Glomerular visceral epithelial cell (primary cell): ENCODE results near the gene TUBG1.
A peak's percentile ranks its signal among the peaks of the same experiment; 100 is the strongest.

Source experiments
- DNase-seq: peaks from one replicate; pipeline ENCODE4 v3.0.0-alpha.2; 2016; ENCODE audit errors: extremely low spot score

The TUBG1 gene

DNA sequence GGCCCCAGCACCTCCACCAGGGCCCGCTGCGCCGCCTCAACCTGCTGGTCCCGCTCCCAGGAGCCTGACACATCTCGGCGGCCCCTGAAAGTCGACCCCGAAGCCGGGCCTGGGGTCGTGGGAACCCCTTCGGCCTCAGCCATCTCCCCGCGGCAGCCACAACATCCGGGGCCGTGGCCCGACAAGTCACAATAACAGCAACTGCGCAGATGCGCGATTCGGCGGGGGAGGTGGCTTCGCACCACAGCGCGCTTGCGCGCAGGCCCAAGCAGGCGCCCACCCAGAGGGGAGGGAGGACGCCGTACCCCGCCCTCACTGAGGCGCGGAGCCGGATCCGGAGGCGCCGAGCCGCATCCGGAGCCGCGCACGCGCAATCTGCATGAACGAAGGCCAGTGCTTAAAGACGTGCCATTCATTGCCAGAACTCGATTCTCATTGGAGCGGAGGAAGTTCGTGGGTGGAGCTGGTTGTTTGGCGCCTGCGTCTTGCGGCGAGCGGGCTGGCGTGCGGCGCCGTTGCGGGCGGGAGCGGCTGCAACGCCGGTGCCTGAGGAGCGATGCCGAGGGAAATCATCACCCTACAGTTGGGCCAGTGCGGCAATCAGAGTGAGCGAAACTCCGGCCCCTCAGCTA lies at the start of gene TUBG1, which contains the start of gene RETREG3:
TSS of gene TUBG1 (plus strand) at position 502 of the 632 bp plus-strand sequence. CDS start at position 557, 55 bp downstream.
TSS of gene RETREG3 (minus strand) at position 193 of the 632 bp plus-strand sequence. CDS start at position 143, 50 bp downstream.
- DNase-seq = peak; percentile 100

DNA sequence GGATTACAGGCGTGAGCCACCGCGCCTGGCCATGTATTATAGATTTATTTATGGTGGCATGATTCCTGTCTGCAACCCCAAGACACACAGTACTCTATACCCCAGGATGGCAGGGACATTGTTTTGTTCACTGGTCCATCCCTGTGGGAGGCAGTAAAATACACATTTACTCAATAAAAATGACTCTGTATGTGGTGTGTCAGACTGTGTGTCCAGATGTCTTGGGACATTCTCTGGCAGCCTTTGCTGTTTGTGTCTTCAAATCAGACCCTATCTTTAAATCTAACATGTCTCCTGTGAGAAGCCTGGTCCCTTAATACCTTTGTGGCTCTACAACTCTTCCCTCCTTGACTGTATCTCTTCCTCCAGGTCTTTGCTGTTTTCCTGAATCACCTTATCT lies 49.2 kb upstream of the TUBG1 start:
- no peak for DNase-seq

DNA sequence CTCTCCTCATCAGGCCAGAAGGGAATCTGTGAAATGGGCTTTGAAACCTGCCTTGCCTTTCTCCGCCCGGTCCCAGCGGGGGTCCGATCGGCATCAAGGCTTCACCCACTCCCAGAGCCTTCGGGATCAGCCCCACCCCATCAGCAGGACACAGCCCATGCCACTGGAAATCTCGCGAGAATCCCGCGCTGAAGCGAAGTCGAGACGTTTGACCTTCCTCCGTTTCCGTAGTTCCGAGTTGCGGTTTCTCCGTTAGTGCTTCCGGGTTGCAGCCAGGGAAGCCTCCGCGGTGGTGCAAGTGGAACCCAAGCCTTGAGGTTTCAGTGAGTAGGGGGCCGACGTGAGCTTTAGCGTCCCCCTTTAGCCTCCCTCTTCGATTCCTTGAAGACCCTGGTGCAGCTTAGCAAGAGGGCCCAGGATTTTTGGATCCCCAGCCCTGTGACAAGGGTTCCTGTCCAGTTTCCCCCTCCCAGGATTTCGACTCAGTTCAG lies 47.5 kb upstream of the TUBG1 start, which contains the start of gene COASY:
TSS of gene COASY (plus strand) at position 252 of the 491 bp plus-strand sequence. CDS start 475 bp downstream, outside the sequence.
- peak; percentile 96 for DNase-seq

DNA sequence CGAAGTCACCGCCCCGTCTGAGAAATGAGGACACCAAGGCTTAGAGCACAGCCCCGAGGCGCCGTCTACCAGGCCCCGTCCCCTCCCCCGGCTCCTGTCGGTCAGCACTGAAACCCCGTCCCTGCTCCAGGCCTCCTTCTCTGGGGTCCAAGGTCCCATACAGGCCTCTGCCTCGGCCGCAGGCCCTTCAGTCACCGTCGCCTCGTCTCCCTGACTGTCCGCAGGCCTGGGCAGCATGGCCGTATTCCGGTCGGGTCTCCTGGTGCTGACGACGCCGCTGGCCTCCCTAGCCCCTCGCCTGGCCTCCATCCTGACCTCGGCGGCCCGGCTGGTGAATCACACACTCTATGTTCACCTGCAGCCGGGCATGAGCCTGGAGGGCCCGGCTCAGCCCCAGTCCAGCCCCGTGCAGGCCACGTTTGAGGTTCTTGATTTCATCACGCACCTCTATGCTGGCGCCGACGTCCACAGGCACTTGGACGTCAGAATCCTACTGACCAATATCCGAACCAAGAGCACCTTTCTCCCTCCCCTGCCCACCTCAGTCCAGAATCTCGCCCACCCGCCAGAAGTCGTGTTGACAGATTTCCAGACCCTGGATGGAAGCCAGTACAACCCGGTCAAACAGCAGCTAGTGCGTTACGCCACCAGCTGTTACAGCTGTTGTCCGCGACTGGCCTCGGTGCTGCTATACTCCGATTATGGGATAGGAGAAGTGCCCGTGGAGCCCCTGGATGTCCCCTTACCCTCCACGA lies 46.9 kb upstream of the TUBG1 start:
- DNase-seq = peak; percentile 31

- DNase-seq = no peak
Measured at GRCh38 chr17:42563143-42563509, 46.4 kb upstream of the TUBG1 start.

DNA sequence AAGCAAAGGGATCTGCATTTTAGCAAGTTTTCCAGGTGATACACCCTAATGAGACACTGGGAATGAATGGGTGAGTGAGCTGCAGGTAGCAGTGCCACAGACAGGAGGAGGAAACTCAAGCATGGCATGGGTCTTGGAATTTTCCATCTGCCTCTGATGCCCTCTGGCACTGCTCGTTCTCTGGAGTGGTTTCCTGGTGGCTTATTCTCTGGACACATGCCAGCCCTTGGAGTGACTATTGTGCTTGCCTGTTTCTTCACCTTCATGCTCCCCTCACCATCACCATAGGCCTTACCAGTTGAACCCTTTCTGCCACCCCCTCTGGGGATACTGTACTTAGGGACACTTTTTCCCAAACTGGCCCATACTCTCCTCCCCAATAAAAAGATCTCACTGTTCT lies 45.9 kb upstream of the TUBG1 start:
- peak; percentile 36 for DNase-seq

DNA sequence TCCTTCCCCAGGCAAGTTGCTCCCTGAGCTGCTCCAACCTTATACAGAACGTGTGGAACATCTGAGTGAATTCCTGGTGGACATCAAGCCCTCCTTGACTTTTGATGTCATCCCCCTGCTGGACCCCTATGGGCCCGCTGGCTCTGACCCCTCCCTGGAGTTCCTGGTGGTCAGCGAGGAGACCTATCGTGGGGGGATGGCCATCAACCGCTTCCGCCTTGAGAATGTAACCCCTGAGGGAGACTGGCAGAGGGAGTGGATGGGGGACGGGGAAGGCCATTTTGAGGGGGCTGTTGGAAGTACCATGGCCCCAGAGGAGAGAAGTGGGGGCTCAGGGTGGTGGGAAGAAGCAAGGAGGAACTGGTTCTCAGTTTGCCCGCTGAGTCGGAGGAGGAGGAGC lies 45.5 kb upstream of the TUBG1 start:
- no peak for DNase-seq

DNA sequence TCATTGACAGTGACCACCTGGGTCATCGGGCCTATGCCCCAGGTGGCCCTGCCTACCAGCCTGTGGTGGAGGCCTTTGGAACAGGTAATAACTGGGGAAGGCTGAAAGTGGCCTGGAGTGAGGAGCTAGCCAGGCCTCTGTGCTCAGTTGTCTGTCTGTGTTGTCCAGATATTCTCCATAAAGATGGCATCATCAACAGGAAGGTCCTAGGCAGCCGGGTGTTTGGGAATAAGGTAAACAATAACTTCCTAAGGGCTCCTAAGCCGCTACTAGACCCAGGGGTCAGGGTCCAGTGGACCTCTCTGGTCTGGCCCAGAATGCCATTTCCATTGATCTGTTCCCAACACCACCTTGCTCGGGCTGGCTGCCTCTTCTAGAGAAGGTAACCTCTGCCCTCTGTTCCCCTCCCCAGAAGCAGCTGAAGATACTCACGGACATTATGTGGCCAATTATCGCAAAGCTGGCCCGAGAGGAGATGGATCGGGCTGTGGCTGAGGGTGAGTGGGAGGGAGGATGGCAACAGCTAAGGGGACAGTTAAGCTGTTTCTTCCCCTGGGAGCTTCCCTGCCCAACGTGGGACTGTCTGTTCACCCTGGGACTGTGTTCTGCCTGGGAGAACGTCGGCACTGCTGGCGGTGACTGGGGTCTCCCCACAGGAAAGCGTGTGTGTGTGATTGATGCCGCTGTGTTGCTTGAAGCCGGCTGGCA lies 44.5 kb upstream of the TUBG1 start:
- no peak for DNase-seq

- no peak for DNase-seq
Measured at GRCh38 chr17:42565523-42566214, 43.8 kb upstream of the TUBG1 start.

DNA sequence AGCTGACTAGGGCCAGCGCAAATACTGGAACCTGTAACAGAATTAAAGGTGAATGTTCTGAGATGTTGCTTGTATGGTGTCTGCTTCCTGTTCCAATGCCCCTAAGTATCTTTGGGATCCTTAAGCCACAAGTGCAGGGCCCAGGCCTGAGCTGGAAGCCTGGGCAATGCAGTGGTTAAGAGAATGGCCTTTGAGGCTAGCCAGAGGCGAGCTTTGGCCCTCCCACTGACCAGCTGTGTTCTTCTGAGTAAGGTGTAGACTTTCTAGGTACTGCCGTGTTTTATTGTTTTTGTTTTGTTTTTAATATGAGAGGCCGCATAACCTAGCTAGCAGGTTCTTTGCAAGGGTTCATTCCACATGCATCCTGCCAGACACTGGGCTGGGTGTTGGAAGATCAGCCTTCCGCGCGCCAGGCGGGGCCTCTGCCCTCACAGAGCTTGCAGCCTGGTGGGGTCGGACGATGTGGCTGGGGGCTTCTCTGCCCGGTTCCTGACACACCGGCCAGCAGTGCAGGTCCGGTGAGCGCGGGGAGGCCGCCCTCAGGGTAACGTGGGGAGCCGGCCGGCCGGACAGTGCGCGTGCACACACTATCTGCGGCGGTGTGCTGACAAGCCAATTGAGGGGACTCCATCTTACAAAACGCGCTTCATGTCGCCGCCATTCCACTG lies 43.1 kb upstream of the TUBG1 start:
- DNase-seq = no peak

- DNase-seq = peak; percentile 94
Measured at GRCh38 chr17:42566883-42567573, 42.5 kb upstream of the TUBG1 start, which contains the start of gene MLX. MLX (plus strand) TSS chr17:42567100; CDS start chr17:42567125, 25 bp downstream.

- DNase-seq = no peak
Measured at GRCh38 chr17:42568341-42569111, 41.0 kb upstream of the TUBG1 start.

GRCh38 chr17:42571435-42572225 lies 37.9 kb upstream of the TUBG1 start:
- DNase-seq = no peak

DNA sequence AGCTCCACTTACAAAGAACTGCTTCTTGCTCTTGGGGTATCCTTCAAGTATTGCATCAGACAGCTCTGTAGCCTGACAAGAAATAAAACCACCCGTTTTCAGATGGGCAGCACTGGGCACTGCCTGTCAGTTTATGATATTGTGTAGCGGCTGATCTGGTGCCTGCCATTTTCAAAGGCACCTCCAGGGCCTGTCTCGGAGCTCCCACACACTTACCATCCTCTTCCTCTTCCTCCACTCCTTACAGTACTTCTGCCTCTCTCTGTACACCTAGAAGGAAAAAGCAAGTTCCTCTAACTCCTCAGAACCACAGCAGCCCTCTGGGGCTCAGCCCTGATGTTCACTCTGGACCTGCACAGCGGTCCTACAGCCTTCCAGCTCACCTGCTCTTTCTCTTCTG lies 36.4 kb upstream of the TUBG1 start:
- DNase-seq = no peak

DNA sequence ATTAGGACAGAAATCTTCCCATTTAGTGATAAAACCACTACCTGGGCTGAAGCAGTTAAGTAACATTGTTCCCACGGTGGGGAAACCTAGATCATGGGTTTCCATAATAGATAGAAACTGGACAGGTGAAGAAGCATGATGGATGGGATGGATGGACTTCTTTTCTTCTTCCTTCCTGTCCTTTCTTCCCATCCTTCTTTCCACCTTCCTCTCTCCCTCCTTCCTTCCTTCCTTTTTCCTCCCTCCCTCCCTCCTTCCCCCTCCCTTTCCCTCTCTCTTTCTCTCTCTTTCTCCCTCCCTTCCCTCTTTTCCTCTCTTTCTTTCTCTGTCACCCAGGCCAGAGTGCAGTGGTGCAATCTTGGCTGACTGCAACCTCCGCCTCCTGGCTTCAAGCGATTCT lies 35.0 kb upstream of the TUBG1 start:
- no peak for DNase-seq

DNA sequence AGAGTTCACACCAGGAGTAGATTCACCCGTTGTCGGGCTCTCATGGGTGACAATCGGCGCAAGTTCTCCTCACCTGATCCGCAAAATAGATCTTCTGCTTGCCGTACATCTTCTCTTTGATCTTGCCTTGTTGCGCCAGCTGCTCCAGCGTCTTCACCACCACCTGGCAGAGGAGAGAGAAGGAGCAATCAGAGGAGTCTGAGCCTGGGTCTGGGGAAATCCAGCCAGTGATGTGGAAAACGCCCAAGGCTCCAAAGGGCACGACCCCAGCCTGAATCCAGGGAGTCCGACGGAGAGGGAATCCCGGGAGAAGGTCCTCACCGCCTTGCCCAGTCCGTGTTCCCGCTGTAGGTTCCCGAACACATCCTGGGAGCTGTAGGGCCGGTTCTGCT lies 32.3 kb upstream of the TUBG1 start:
- no peak for DNase-seq

DNA sequence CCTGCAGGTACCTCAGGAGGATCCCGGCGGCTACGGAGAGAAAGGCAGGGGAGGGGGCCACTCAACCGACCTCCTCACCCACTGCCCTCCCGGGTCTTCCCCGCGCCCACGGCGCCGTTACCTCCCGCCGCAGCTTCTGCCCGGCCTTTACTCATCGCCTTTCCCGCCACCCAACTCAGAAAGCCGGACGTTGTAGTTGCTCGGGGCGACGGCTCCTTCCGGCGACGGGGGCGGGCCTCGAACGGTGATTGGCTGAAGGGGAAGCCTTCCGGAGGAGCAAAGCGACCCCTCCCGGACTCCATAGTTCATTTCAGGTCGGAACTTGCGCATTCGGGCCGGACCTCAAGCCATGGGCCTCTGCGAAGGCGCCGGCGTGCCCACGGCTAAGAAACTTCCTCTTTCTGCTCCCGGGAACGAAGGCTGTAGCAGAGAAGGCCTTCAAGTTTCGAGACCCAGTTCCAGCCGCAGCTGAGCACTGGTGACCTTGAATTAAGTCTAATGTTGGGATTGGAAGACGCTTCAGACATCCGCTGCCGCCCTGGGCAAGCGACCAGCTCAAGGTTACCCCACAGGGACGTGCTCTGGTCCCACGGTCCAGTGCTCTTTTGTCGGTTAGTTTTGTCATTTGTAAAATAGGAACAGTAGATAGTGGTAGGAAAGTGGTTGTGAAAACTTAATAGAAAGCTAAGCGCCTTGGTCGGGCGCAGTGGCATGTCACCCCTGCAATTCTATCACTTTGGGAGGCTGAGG lies 31.8 kb upstream of the TUBG1 start, which contains the start of gene PSMC3IP:
TSS of gene PSMC3IP (minus strand) at position 198 of the 750 bp plus-strand sequence. CDS start at position 155, 43 bp downstream.
- peak; percentile 95 for DNase-seq

- DNase-seq = peak; percentile 76
Measured at GRCh38 chr17:42578282-42578869, 31.1 kb upstream of the TUBG1 start.
